HL-60/S4 treated with phorbol 12-myristate 13-acetate at 8.2 ng/mL for 4 days and 3 days (cell line): ENCODE results near the gene C11orf86.
"Not testable (repeated sequence)": the region's sequence is repeated elsewhere in the genome, so short reads cannot be mapped to it uniquely, and the experiment has no call there.

Experiments used
- in situ Hi-C: fragments of 300-500 bp; cut with MboI; formaldehyde crosslinking; loops from 2 replicates; pipeline ENCODE4 v1.15.0; 2022; ENCODE audit warnings: low sequenced_read_pairs

The C11orf86 gene

GRCh38 chr11:66987924-66988637, 13.0 kb downstream of the C11orf86 start:
- in situ Hi-C loops: no loop called here

- in situ Hi-C loops: not testable (repeated sequence)
These were observed 13.6 kb downstream of the C11orf86 start for GRCh38 chr11:66988741-66989140.

GRCh38 chr11:66989360-66989759, 14.3 kb downstream of the C11orf86 start:
- in situ Hi-C loops: not testable (repeated sequence)

- in situ Hi-C loops: no loop called here
These were observed 16.9 kb downstream of the C11orf86 start for GRCh38 chr11:66992041-66992440.

- in situ Hi-C loops: no loop called here
These were observed 21.6 kb downstream of the C11orf86 start for GRCh38 chr11:66996609-66997273.

GRCh38 chr11:66999555-66999954, 24.5 kb downstream of the C11orf86 start:
- in situ Hi-C loops: no loop called here

GRCh38 chr11:67001332-67001731, 26.2 kb downstream of the C11orf86 start:
- in situ Hi-C loops: no loop called here

GRCh38 chr11:67002297-67002913, 27.3 kb downstream of the C11orf86 start:
- in situ Hi-C loops: no loop called here

- in situ Hi-C loops: no loop called here
These were observed 27.9 kb downstream of the C11orf86 start for GRCh38 chr11:67002921-67003411.

GRCh38 chr11:67005200-67005599, 30.1 kb downstream of the C11orf86 start:
- in situ Hi-C loops: not testable (repeated sequence)

GRCh38 chr11:67006029-67006884, 31.2 kb downstream of the C11orf86 start:
- in situ Hi-C loops: no loop called here

GRCh38 chr11:67007126-67007525, 32.0 kb downstream of the C11orf86 start:
- in situ Hi-C loops: no loop called here

- in situ Hi-C loops: no loop called here
These were observed 35.3 kb downstream of the C11orf86 start for GRCh38 chr11:67010296-67010905.

GRCh38 chr11:67013511-67014045, 38.5 kb downstream of the C11orf86 start:
- in situ Hi-C loops: no loop called here

GRCh38 chr11:67014343-67014742, 39.2 kb downstream of the C11orf86 start:
- in situ Hi-C loops: no loop called here

GRCh38 chr11:67015048-67015447, 39.9 kb downstream of the C11orf86 start:
- in situ Hi-C loops: no loop called here

GRCh38 chr11:67016550-67016949, 41.4 kb downstream of the C11orf86 start:
- in situ Hi-C loops: no loop called here

- in situ Hi-C loops: no loop called here
These were observed 45.8 kb downstream of the C11orf86 start for GRCh38 chr11:67020949-67021348.

- in situ Hi-C loops: no loop called here
These were observed 47.3 kb downstream of the C11orf86 start for GRCh38 chr11:67022341-67022933.
